ENCODE results near the gene CD80.

DNA sequence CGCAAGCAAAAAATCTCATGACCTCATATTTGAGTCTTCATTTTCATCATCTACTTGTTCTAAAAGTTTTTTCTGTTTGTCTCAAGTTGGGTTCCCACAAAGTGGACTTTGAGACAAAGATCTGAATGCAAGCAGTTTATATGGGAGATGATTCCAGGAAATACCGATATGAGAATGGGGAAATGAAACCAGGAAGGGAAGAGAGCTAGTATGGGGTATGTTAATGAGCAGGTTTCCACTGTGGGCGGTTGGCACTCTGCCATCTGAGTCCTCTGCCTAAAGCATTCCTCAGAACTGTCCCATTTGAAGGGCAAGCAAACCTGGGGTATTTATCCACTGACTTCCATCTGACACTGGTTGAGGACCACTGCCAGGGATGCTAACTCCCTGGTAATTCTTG is 28.7 kb upstream of the CD80 start:
- TF ChIP-seq, protein P1, sequence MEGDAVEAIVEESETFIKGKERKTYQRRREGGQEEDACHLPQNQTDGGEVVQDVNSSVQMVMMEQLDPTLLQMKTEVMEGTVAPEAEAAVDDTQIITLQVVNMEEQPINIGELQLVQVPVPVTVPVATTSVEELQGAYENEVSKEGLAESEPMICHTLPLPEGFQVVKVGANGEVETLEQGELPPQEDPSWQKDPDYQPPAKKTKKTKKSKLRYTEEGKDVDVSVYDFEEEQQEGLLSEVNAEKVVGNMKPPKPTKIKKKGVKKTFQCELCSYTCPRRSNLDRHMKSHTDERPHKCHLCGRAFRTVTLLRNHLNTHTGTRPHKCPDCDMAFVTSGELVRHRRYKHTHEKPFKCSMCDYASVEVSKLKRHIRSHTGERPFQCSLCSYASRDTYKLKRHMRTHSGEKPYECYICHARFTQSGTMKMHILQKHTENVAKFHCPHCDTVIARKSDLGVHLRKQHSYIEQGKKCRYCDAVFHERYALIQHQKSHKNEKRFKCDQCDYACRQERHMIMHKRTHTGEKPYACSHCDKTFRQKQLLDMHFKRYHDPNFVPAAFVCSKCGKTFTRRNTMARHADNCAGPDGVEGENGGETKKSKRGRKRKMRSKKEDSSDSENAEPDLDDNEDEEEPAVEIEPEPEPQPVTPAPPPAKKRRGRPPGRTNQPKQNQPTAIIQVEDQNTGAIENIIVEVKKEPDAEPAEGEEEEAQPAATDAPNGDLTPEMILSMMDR (IDR thresholded peaks at IDR 0.05), result no peak
- TF ChIP-seq POLR2AphosphoS5 (IDR thresholded peaks at IDR 0.05), result no peak

Data from transverse colon (tissue), 4 donors.